IPS-18c (cell line): ENCODE data around the gene ZNF544.
A peak's percentile ranks its signal among the peaks of the same experiment; 100 is the strongest.
"Not testable (repeated sequence)": the region's sequence is repeated elsewhere in the genome, so short reads cannot be mapped to it uniquely, and the experiment has no call there.

Source experiments
- H3K4me3 ChIP-seq: 2 replicates; pipeline ENCODE4 v1.7.0; 2013; ENCODE audit warnings: low read depth, mild to moderate bottlenecking, low read length, moderate library complexity; ENCODE audit not compliant: insufficient read depth
- H3K9me3 ChIP-seq: one replicate; pipeline ENCODE4 v1.6.1; 2013; ENCODE audit warnings: mild to moderate bottlenecking, low read length, moderate library complexity; ENCODE audit not compliant: control insufficient read depth, insufficient read depth

The ZNF544 gene

DNA sequence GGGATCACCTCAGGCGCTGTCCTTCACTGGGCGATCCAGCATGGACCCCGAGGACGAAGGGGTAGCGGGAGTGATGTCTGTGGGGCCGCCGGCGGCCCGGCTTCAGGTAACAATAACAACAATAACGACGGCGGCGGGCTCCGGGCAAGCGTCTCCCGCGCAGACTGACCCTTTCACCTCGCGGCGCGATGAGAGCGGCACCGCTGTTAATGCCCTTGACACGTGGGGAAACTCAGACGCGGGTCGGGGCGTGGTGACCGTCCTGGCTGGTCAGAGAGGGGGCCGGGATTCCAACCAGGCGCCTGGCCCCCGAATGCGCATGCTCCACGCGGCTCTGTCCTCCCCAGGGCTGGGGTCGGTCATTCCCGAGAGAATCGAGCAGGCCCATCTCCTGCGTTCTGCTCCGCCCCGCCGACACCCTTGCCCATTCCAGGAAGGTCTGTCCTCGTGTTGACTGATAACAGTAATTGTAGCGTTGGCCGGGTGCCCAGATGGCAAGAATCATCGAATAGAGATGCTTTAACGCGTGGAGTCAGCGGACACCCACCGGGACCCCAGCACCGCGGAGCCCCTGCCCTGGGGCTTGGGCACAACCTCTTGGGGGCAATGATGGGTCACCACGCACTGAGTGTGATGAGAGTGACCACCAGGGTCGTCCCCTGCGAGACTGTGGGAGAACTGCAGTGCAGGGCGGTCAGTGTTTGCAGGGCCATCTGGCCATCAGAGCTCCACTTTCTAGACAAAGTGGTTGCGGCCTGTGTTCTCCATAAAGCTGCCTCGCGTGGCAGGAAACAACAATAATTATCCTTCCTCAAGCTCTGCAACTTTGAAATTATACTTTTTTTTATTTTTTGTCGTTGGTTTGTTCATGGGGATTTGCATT, 50.6 kb downstream of the ZNF544 start:
- peak overlapping the region; percentile 99 for H3K4me3 ChIP-seq
- no peaks in the 10 kb centered on the region for H3K9me3 ChIP-seq

DNA sequence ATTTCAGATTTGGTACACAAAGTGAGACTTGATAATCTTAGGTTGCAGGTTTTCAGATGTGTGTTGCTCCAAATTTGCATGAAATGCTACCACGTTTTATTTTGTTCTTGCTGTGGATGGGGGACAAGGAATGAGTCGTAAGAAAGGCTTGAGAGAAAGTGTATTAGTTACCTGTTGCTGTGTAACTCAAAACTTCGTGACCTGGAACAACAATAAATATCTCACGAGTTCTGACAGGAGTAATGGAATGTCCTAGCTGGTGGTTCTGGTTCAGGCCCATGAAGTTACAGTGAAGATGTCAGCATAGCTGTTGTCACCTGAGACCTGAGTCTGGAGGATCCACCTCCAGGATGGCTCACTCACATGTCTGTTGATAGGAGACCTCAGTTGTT, 51.2 kb downstream of the ZNF544 start:
- H3K9me3 ChIP-seq, result no peaks in the 10 kb centered on the region
- H3K4me3 ChIP-seq, result peak overlapping the region; percentile 99; the same call in 1 of the 2 replicates

DNA sequence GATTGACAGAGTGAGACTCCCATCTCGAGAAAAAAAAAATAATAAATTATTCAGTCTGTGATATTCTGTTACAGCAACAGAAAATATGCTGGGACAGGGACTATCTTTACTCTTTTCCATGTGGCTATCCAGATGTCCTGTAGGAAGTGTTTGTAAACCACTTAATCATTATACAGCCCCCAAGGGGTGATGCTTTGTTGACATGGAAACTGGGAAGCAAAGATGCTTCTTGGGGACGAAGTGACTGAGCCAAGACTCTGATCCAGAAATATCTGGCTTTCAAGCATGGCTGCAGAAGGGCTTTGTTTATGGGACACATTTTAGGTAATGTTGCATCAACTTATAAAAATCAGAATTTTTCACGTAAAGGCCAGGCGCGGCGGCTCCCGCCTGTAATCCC, 55.5 kb downstream of the ZNF544 start:
- no peak overlapping the region for H3K4me3 ChIP-seq
- no peaks in the 10 kb centered on the region for H3K9me3 ChIP-seq

DNA sequence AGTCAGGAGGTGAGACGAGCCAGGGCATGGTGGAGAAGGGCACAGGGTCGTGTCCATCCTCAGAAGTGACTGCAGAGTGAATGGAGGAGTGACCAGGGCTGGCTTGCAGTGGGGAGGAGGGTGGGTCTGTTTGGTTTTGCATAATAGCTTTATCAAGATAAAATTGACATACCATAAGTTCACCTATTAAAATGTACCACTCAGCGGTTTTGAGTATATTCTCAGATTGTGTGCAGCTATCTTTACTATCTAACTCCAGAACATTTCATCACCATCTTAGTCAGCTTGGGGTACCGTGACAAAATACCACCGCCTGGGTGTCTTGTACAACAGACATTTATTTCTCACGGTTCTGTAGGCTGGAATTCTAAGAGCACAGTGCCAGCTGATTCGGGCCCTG, 63.2 kb downstream of the ZNF544 start:
- Histone ChIP-seq H3K9me3 (peaks cover 4% of the 10 kb centered on the region), H3K4me3 (no peak overlapping the region)

DNA sequence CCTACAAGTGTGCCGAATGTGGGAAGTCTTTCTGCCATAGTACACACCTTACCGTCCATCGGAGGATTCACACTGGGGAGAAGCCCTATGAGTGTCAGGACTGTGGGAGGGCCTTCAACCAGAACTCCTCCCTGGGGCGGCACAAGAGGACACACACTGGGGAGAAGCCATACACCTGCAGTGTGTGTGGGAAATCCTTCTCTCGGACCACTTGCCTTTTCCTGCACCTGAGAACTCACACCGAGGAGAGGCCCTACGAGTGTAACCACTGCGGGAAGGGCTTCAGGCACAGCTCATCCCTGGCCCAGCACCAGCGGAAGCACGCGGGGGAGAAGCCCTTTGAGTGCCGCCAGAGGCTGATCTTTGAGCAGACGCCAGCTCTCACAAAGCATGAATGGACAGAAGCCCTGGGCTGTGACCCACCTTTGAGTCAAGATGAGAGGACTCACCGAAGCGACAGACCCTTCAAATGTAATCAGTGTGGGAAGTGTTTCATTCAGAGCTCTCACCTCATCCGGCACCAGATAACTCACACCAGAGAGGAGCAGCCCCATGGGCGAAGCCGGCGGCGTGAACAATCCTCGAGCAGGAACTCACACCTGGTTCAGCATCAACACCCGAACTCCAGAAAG, 66.1 kb downstream of the ZNF544 start:
- H3K4me3 ChIP-seq, result no peak overlapping the region
- H3K9me3 ChIP-seq, result peaks cover 4% of the 10 kb centered on the region

DNA sequence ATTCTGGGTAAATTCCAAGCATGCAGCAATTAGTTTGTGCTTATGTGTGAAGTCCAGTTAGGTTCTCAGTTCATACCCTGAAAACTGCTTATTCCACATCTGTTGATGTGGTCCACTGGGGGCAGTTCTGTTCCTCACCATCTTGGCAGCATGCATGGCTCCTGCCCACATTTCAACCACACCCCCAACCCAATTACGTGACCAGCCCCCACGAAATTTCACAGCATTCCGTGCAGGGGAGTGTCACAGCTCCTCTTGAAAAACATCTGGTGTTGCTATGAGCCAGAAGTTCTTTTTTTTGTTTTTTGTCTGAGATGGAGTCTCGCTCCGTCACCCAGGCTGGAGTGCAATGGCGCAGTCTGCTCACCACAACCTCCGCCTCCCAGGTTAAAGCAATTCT, 67.4 kb downstream of the ZNF544 start:
- Histone ChIP-seq H3K4me3 (no peak overlapping the region), H3K9me3 (peaks cover 4% of the 10 kb centered on the region)

DNA sequence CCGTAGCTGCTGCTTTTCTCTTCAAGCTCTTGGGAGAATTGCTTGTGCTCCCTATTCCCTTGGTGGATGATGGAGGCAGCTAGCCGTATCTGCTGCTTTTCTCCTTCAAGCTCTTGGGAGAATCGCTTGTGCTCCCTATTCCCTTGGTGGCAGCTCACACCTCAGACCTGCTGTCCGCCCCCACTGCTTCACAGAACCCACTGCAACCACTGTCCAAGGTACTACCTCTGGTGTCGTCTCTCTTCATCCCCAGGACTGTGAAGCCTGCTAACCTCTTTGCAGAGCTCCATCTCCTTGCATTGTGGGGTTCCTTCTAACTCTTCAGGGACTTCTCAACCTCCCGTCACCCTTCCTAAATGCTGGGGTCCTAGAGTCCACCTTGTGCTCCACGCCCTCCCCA, 71.9 kb downstream of the ZNF544 start:
- H3K9me3 ChIP-seq, result peaks cover 2% of the 10 kb centered on the region
- no peak overlapping the region for H3K4me3 ChIP-seq

GRCh38 chr19:58304255-58304654, 75.5 kb downstream of the ZNF544 start:
- Histone ChIP-seq H3K9me3 (peaks cover 2% of the 10 kb centered on the region), H3K4me3 (peak overlapping the region; percentile 29)

- H3K4me3 ChIP-seq, result peak overlapping the region; percentile 29; the same call in 1 of the 2 replicates
Measured at GRCh38 chr19:58304748-58305064, 76.0 kb downstream of the ZNF544 start.

DNA sequence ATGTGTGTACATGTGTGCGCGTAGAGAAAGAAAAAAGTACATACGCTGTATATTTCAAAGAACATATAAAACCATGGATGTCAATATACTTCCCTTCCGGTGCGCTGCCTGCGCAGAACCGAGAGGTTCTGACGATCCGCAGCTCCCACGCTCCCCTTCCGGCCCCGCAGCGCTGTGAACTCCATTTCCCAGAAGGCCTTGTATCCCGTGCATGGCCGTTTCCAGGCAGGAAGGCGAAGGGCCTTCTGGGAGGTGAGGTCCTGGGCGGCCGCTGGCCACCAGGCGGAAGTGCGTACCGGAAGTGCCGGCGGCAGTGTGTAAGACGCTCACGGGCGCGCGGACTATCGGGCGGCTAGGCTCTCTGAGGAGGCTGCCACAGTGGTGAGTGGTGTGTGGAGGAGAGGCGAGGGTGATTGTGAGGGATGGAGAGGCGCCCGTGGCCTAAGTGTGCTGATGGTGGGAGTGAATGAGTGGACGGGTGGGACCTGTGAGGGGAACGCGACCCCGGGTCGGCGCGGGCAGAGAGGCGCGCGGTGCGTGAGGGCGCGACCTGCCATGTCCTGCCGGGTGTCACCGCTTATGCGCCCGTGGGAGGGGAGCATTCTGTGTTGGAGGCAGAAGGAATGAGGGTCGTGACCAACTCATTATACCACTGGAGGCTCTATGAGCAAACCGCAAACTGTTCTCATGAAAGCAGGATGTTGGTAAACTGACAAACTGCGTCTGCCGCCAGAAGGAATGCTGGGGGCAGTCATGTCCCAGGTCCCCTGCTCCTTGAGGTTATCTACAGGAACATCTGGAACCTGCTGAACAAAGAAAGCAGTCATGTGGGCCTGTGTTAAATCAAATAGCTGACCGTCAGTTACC, 76.6 kb downstream of the ZNF544 start, which contains the start of gene ERVK3-1:
Gene ERVK3-1, plus strand, starts transcription at position 313 of the 867 bp plus-strand sequence. CDS start 6,792 bp downstream, outside the sequence.
- peaks cover 2% of the 10 kb centered on the region for H3K9me3 ChIP-seq
- peak within 1 kb of the TSS; percentile 99 for H3K4me3 ChIP-seq

More at GRCh38 chr19:58304748-58305064, 76.0 kb downstream of the ZNF544 start:
- peaks cover 2% of the 10 kb centered on the region for H3K9me3 ChIP-seq

GRCh38 chr19:58305932-58306323, 77.2 kb downstream of the ZNF544 start:
- Histone ChIP-seq H3K9me3 (peaks cover 2% of the 10 kb centered on the region), H3K4me3 (peak overlapping the region; percentile 99)

DNA sequence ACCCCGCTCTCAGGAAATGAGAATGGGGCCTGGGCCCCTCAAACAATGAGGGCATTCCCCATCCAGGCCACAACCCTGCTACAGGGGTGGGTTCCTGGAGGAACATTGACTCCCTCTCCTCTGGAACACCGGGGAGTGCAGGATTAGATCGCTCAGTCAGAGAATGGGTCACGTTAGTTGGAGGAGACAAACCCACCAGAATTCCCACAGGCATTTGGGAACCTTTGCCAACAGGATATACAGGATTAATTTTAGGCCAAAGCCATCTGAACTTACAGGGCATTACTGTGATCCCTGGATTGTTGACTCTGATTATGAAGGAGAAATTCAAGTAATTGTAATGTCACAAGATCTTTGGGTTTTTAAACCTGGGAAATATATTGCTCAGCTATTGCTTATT, 79.0 kb downstream of the ZNF544 start:
- peaks cover 2% of the 10 kb centered on the region for H3K9me3 ChIP-seq
- no peak overlapping the region for H3K4me3 ChIP-seq

DNA sequence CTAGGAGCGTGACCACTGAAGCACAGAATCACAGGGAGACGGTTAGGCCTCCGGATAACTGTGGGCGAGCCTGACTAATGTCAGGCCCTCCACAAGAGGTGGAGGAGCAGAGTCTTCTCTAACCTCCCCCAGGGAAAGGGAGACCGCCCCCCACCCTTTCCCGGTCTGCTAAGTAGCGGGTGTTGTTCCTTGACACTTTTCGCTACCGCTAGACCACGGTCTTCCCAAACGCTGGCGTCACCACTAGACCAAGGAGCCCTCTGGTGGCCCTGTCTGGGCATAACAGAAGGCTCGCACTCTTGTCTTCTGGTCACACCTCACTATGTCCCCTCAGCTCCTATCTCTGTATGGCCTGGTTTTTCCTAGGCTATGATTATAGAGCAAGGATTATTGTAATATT, 82.0 kb downstream of the ZNF544 start:
- H3K9me3 ChIP-seq, H3K4me3 ChIP-seq: not testable (repeated sequence)

DNA sequence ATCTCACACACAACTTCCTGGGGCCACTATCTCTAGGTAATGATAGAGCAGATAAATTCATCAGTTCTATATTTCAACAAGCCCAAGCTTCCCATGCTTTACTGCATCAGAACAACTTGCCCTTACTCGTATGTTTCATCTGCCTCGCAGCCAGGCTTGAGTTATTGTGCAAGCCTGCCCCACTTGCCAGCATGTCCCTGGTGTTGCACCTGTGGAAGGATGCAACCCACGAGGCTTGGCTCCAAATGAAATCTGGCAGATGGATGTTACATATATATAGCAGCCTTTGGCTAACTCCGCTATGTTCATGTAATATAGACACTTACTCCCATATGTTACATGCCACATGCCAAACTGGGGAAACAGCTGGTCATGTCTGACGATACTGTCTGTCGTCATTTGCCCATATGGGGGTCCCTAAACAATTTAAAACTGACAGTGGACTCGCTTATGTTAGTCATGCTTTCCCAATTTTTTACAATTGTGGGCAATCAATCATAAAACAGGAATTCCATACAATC, 82.7 kb downstream of the ZNF544 start:
- no peaks in the 10 kb centered on the region for H3K9me3 ChIP-seq

More for the DNA sequence above, 82.7 kb downstream of the ZNF544 start:
- H3K4me3 ChIP-seq, result no peak overlapping the region
